Measurements from ENCODE around the gene NME2. TPM values are rescaled to one million over a fixed set of nuclear protein-coding genes. Genes with fewer than 3 reads are reported as not detected.

The NME2 gene
- total and polyA plus RNA-seq, 10 of the 15 experiments (the other 5 are each of a cell fraction or from before 2014, with no cell fraction given), result 497 to 1,030 (median 786) TPM

DNA sequence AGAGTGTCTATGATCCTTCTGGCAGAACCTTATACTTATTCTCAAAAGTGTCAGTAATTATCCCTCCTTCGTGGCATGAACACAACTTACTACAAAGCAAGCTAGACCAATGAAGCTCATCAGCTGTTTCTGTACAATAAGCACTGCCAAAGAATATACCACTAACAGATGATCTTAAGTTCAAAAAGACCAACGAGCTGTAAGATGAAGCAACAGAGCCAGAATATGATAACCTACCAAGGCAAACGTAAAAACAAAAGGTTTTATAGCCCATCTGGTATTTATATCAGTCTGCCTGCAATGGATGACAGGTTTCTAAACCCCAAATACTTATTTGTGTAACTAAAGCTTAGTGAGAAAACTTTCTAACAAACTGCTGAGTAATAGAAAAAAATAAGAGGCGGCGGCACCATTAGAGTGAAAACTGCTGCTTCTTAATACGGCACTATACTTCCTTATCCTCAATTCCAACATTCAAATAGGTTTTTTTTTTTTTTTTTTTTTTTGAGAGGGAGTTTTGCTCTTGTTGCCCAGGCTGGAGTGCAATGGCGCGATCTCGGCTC is 22.1 kb downstream of the NME2 start (continued):
- TF ChIP-seq, protein P1, sequence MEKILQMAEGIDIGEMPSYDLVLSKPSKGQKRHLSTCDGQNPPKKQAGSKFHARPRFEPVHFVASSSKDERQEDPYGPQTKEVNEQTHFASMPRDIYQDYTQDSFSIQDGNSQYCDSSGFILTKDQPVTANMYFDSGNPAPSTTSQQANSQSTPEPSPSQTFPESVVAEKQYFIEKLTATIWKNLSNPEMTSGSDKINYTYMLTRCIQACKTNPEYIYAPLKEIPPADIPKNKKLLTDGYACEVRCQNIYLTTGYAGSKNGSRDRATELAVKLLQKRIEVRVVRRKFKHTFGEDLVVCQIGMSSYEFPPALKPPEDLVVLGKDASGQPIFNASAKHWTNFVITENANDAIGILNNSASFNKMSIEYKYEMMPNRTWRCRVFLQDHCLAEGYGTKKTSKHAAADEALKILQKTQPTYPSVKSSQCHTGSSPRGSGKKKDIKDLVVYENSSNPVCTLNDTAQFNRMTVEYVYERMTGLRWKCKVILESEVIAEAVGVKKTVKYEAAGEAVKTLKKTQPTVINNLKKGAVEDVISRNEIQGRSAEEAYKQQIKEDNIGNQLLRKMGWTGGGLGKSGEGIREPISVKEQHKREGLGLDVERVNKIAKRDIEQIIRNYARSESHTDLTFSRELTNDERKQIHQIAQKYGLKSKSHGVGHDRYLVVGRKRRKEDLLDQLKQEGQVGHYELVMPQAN (conservative IDR thresholded peaks at IDR 0.05), result no peak
- TF ChIP-seq JUND (IDR thresholded peaks at IDR 0.05; ENCODE audit: low read depth, low read length) (no peak), PAX8 (IDR thresholded peaks at IDR 0.05) (no peak)
- TF ChIP-seq, protein P2, sequence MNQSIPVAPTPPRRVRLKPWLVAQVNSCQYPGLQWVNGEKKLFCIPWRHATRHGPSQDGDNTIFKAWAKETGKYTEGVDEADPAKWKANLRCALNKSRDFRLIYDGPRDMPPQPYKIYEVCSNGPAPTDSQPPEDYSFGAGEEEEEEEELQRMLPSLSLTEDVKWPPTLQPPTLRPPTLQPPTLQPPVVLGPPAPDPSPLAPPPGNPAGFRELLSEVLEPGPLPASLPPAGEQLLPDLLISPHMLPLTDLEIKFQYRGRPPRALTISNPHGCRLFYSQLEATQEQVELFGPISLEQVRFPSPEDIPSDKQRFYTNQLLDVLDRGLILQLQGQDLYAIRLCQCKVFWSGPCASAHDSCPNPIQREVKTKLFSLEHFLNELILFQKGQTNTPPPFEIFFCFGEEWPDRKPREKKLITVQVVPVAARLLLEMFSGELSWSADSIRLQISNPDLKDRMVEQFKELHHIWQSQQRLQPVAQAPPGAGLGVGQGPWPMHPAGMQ (IDR thresholded peaks at IDR 0.05; ENCODE audit: borderline replicate concordance), result no peak

DNA sequence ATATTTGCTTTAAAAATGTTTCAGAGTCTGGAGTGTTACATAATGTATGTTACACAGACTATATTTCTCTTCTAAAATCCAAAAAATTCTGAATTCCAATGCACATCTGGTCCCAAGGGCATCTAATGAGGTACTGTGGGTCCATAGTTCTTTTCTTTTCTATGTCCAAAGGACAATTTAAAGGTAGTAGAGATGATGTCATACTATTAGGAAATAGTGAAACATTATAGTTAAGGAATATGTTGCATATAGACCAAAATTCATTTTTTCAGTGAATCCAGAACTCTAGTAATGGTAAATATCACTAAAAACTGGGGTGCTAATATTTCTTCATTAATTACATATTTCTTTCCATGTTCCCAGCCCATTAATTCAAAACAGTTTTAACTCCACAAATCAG is 23.0 kb downstream of the NME2 start:
- no peaks in the 10 kb centered on the region for H3K27me3 ChIP-seq (replicated peaks in 1 of 2; ENCODE audit: control insufficient read depth in 2 of 2, insufficient read depth in 2 of 2, low read length in 1 of 2)
- in situ Hi-C loops (cut with MboI), result loop anchor here (10.0 kb wide), 1 partner anchor 346 kb away; no protein-coding TSS in a partner anchor
- DNase-seq (ENCODE audit: low read depth, low spot score) (no peak), ATAC-seq (no peak), FAIRE-seq (no peak)
- no peak overlapping the region for H3K4me3 ChIP-seq
- no peak overlapping the region for H3K4me2 ChIP-seq (ENCODE audit: control insufficient read depth, insufficient read depth)
- H3K27ac ChIP-seq (ENCODE audit: control insufficient read depth, insufficient read depth), result no peak overlapping the region
- H3K9ac ChIP-seq (ENCODE audit: control insufficient read depth, insufficient read depth, low read length), result no peak overlapping the region
- no peak for TF ChIP-seq HDAC2 (IDR thresholded peaks at IDR 0.05)
- TF ChIP-seq SREBF1 (IDR thresholded peaks at IDR 0.05; ENCODE audit: low read length), result no peak
- TF ChIP-seq, protein P3, sequence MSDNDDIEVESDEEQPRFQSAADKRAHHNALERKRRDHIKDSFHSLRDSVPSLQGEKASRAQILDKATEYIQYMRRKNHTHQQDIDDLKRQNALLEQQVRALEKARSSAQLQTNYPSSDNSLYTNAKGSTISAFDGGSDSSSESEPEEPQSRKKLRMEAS (IDR thresholded peaks at IDR 0.05; ENCODE audit: low read depth, low read length), result no peak
- TF ChIP-seq JUNB (IDR thresholded peaks at IDR 0.05), result no peak
- no peak for TF ChIP-seq ZSCAN29 (IDR thresholded peaks at IDR 0.05)
- TF ChIP-seq ATF7 (IDR thresholded peaks at IDR 0.05; ENCODE audit: low read depth), result 0 out of 2 replicates have a peak, but pooled peaks have one; percentile 24
- TF ChIP-seq, protein P4, sequence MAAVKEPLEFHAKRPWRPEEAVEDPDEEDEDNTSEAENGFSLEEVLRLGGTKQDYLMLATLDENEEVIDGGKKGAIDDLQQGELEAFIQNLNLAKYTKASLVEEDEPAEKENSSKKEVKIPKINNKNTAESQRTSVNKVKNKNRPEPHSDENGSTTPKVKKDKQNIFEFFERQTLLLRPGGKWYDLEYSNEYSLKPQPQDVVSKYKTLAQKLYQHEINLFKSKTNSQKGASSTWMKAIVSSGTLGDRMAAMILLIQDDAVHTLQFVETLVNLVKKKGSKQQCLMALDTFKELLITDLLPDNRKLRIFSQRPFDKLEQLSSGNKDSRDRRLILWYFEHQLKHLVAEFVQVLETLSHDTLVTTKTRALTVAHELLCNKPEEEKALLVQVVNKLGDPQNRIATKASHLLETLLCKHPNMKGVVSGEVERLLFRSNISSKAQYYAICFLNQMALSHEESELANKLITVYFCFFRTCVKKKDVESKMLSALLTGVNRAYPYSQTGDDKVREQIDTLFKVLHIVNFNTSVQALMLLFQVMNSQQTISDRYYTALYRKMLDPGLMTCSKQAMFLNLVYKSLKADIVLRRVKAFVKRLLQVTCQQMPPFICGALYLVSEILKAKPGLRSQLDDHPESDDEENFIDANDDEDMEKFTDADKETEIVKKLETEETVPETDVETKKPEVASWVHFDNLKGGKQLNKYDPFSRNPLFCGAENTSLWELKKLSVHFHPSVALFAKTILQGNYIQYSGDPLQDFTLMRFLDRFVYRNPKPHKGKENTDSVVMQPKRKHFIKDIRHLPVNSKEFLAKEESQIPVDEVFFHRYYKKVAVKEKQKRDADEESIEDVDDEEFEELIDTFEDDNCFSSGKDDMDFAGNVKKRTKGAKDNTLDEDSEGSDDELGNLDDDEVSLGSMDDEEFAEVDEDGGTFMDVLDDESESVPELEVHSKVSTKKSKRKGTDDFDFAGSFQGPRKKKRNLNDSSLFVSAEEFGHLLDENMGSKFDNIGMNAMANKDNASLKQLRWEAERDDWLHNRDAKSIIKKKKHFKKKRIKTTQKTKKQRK (IDR thresholded peaks at IDR 0.05; ENCODE audit: low read depth, low read length), result no peak
- no peak for TF ChIP-seq CBX5 (IDR thresholded peaks at IDR 0.05; ENCODE audit: low read depth)
- H3K36me3 ChIP-seq (ENCODE audit: control insufficient read depth in 2 of 2, insufficient read depth in 2 of 2, low read length in 1 of 2), result peaks cover 2 to 23% of the 10 kb centered on the region in 2 experiments
- intact Hi-C loops (cut with micrococcal nuclease; ENCODE audit: unreplicated experiment), result no loop called here
- ChIA-PET POLR2A (no interaction called here), RAD21 (ENCODE audit: unreplicated experiment) (no interaction called here), CTCF (no interaction called here), SMC1A (ENCODE audit: uncharacterized antibody, unreplicated experiment) (no interaction called here)
- H2AFZ ChIP-seq (ENCODE audit: control insufficient read depth, low read depth, low read length), result no peak overlapping the region
- no peaks in the 10 kb centered on the region for H3K79me2 ChIP-seq (ENCODE audit: control insufficient read depth, insufficient read depth, low read length)
- no peaks in the 10 kb centered on the region for H3K4me1 ChIP-seq (ENCODE audit: control insufficient read depth, insufficient read depth, low read length)
- no peaks in the 10 kb centered on the region for H4K20me1 ChIP-seq (ENCODE audit: control insufficient read depth, insufficient read depth)
- no peaks in the 10 kb centered on the region for H3K9me3 ChIP-seq (replicated peaks; ENCODE audit: control insufficient read depth, insufficient read depth, low read length)
- no TSS peak for BruUV-seq (replicated peaks)

Measured in GM12878 (cell line).